ENCODE results near the gene RSPH9.
"Not testable (repeated sequence)": the region's sequence is repeated elsewhere in the genome, so short reads cannot be mapped to it uniquely, and the experiment has no call there.

The RSPH9 gene

GRCh38 chr6:43687079-43687436 lies 42.2 kb downstream of the RSPH9 start:
- no peak for DNase-seq (ENCODE audit: low spot score)

- DNase-seq (ENCODE audit: low spot score) = peak; percentile 82
Observed at GRCh38 chr6:43687437-43688347, 42.9 kb downstream of the RSPH9 start, which contains the start of gene MRPS18A. MRPS18A (minus strand) TSS chr6:43687791; CDS start chr6:43687779, 12 bp downstream.

- DNase-seq (ENCODE audit: low spot score) = no peak
Observed at GRCh38 chr6:43689421-43689820, 44.6 kb downstream of the RSPH9 start.

- no peak for DNase-seq (ENCODE audit: low spot score)
Observed at GRCh38 chr6:43695215-43695966, 50.6 kb downstream of the RSPH9 start.

DNA sequence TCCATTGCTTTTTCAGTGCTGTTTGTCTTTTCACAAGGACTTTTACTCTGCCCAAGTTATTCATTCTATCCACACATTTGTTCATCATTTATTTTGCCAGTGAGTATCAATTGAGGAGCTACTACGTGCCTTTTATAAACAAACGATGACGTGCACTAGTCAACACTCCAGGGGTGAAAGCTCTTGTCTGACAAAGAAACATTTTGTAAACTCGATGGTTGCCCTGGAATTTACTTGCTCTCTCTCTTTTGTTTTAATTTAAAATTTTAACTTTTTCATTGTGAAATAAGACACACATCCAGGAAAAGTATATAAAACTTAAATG lies 51.1 kb downstream of the RSPH9 start:
- DNase-seq (ENCODE audit: low spot score) = no peak

- no peak for DNase-seq (ENCODE audit: low spot score)
Observed at GRCh38 chr6:43697421-43697820, 52.6 kb downstream of the RSPH9 start.

GRCh38 chr6:43698584-43699349 lies 53.9 kb downstream of the RSPH9 start:
- no peak for DNase-seq (ENCODE audit: low spot score)

DNA sequence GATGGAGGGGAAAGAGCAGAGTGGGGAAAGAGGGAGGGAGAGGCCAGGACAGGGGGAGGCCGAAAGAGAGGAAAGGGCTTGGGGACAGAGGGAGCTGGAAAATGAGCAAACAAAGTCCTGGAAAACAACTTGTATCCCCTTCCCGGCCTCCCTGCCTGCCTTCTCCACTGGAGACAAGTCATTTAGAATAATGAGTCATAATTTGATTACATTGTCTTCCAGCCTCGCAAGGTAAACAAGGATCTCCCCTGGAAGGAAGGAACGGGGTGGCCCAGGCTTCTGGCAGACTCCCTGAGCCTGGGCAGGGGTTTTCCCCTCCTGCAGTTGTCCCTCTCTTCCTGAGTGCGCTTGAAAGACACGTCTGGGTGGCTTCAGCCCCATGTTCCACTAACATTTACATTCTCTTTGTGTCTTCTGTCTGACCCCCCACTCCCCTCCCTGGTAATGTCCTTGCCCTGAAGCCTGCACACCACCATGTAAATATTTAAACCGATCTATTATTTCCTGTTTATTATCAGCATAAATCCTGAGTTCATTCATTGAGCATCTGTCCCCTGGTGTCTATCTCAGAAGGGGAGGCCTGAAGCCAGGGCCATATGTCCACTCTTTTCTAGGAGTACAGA lies 54.8 kb downstream of the RSPH9 start:
- no peak for DNase-seq (ENCODE audit: low spot score)

- not testable (repeated sequence) for DNase-seq (ENCODE audit: low spot score)
Observed at GRCh38 chr6:43700939-43701560, 56.2 kb downstream of the RSPH9 start.

DNA sequence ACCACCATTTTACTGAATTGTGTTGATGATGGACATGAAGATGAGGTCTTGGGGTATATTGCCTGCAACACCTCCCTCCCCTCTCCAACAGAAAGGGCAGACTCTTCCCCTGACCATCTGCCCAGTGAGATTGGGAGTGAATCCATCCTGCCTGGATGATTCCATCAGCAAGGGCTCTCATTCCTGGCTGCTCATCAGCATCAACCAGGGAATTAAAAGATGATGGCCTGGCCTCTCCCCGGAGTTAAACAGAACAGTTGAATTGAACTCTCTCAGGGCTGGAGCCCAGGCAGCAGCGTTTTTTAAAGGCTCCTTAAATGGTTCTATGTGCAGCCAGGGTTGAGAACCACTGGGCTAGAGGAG lies 57.3 kb downstream of the RSPH9 start:
- DNase-seq (ENCODE audit: low spot score) = no peak

GRCh38 chr6:43702534-43703440 lies 58.0 kb downstream of the RSPH9 start:
- no peak for DNase-seq (ENCODE audit: low spot score)

DNA sequence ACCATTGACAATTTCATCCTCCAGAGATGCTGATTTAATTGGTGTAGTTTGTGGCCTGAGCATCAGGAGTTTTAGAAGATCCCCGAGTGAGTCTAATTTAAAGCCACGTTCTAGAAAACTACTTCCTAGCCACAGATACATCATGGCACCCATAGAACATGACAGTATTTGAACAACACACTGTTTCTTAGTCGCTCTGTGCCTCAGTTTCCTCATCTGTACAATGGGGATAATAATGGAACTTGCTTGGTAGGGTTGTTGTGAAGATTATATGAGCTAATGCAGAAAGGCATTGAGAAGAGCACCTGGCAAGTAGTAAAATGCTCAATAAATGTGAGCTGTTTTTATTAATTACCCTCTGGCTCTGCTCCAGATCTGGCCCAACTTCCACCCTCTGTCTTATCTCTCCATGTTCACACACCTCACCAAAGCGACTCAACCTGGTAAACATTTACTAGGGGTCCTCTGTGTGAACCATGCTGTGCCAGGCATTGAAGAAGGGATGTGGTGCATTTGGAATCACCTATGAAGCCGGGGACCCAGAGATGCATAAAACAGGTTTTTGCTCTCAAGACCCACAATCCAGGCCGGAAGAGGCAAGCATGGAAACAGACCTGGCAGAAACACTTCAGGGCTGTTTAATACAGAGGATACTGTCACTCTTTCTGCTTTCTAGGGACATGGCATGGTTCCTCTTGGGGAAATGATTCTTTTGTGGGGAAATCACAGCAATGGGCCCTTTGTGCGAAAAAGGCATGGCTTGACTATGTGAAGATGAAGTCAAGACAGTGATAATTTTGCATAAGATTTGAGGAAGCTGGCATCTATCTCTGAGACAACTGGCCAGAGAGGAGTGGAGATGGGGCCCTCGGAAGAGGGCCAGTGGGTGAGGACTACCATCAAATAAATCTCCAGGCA lies 58.9 kb downstream of the RSPH9 start:
- no peak for DNase-seq (ENCODE audit: low spot score)

DNA sequence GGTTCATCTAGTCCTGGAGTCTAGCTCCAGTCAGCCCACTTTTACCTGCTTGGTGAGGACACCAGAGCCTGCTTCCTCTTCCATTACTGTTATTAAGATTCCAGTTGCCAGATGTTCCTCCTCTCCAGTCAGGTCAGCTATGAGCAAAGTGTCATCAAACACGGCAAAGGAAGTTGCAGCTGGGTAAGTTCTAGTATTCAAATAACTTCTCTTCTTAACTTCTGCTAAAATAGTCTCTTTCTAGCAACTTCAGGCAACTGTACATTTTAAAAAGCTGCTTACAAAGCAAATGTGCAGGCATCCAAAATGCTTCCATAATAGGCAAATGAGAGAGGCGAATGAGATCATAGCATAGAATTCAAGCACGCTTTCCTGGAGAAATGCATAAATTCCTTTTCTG lies 61.2 kb downstream of the RSPH9 start:
- DNase-seq (ENCODE audit: low spot score) = no peak

DNA sequence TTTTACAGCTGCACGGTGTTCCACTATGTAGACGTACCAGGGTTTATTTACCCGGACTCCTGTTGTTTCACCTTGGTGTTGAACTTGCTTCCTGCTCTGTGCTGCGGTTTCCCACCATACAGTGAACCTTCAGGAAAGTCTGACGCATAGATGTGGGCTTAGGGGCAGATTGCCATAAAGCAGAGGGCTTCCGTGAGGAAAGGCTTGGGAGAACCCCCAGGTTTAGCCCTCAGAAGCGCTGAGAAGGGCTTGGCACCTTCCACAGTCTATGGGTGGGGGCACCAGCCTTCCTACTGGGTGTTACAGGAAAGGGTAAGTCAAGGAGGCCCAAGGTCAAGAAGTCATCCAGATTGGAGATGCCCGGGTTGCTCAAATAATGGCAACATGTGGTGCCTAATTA lies 62.0 kb downstream of the RSPH9 start:
- DNase-seq (ENCODE audit: low spot score) = no peak

DNA sequence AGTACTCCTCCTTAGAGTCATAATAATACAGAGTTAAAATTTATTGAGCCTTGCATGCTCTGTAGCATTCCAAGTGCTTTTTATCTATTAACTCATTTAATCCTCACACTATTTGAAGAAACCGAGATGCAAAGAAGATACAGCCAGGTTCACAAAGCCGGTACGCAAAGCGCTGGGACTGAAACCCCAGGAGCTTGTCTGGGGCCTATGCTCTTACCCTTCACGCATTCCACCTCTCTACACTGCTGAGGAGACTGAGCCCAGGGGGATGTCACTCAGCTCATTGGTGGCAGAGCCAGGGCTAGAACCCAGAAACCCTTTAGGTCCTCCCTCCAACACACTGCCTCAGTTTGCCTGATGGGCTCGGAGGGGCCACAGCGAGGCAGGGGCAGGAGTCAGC lies 62.4 kb downstream of the RSPH9 start:
- no peak for DNase-seq (ENCODE audit: low spot score)

DNA sequence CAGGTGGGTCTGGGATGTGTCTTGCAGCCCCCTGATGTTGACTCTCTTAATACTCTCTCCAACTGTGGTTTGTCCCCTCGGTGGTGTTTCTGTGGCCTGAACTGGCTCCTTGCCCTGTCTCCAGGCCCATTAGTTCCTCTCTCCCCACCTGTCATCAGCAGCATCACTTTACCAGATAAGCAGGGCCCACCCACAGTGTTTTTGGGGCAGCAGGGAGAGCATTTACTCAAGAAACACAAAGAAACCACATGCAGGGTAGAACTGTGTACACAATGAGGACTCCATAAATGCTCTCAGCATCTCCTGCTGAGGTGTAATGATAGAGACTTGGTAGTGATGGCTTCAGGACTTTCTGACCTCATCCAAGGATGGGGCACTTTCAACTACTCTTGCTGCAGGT lies 62.9 kb downstream of the RSPH9 start:
- DNase-seq (ENCODE audit: low spot score) = no peak

DNA sequence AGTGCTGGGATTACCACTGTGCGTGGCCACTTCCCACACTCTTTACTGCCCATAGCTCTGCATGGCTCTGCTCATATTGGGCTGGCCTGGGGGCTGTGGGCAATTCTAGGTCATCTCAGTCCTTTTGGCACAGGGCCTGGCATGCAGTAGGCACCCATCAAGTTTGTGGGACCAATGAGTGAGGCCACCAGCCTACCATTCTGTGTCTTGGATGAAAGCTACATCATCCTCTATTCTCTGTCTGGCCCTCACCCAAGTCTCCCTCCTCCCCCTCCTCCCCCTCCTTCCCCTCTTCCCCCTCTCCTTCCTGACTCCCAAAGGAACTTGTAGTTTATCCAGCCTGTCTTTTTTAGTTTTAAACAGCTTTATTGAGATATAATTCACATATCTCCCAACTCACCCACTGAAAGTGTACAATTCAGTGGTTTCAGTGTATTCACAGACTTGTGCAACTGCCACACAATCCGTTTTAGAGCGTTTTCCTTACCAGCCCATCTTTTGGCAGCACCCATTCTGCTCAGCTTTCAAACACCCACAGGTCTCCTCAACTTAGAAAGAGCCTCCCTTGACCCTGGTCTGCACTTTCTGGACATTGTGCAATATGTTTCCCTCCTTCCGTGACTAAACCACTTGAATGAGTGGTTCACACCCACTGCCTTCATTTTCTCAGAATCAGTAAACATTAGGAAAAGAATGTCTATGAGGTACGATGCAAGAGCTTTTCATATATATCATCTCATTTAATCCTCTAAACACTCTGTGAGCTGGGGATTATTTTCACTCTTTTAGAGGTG lies 64.2 kb downstream of the RSPH9 start:
- DNase-seq (ENCODE audit: low spot score) = no peak

DNA sequence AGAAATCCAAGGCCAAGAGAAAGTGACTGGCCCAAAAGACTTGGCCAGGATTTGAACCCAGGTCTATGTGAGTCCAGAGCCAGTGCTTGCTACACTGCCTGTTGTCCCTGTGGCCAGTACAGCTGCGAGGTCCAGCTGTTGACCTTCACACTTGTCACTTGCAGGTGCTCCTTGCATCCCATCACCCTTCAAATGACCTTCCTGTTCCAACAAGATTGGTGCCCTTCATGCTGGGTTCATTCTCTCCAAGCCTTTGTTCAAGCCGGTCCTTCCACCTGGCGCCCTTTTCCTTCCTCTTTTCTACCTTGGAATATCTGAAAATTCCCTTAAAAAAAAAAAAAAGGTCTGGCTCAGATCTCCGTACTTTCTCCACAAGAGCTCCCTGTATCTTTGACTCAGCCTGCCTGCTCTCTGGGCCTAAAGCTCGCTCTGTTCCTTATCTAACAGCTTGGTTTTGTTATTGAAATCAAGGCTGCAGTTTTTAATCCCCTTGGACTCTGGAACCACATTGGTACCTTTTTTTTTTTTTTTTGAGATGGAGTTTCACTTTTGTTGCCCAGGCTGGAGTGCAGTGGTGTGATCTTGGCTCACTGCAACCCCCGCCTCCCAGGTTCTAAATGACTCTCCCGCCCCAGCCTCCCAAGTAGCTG lies 64.9 kb downstream of the RSPH9 start:
- no peak for DNase-seq (ENCODE audit: low spot score)

Measured in putamen (tissue), 1 donor.